Ishikawa (cell line): ENCODE measurements around the gene GIT2.

ENCODE experiments used
- CEBPB ChIP-seq: IDR thresholded peaks from 2 replicates; pipeline ENCODE4 v1.6.1; 2012
- MAX ChIP-seq: IDR thresholded peaks from 2 replicates; pipeline ENCODE4 v1.6.1; 2012
- RAD21 ChIP-seq: IDR thresholded peaks from 2 replicates; pipeline ENCODE4 v1.6.1; 2012; ENCODE audit warnings: low read depth
- TCF12 ChIP-seq: IDR thresholded peaks from 2 replicates; pipeline ENCODE4 v1.6.1; 2012; ENCODE audit warnings: low read depth

- TF ChIP-seq RAD21 (no peak), MAX (no peak), TCF12 (no peak), CEBPB (no peak)
These were observed 107.8 kb downstream of the GIT2 start for GRCh38 chr12:109888179-109889020.
